GM23248 (cell line): Measurements from ENCODE around the gene SLIT3.

ENCODE experiments used
- EZH2 ChIP-seq: fragments of 200-600 bp; sonication (generic); IDR thresholded peaks from 2 replicates; pipeline ENCODE4 v1.6.1; 2018; ENCODE audit warnings: antibody characterized with exemption, mild to moderate bottlenecking; ENCODE audit not compliant: insufficient read depth, poor library complexity, severe bottlenecking
- EZH2phosphoT487 ChIP-seq: fragments of 200-600 bp; sonication (generic); IDR thresholded peaks from 2 replicates; pipeline ENCODE4 v1.6.1; 2018; ENCODE audit warnings: antibody characterized with exemption, moderate library complexity, mild to moderate bottlenecking, low read depth; ENCODE audit not compliant: insufficient read depth

GRCh38 chr5:168788786-168789185, 512.2 kb downstream of the SLIT3 start:
- TF ChIP-seq EZH2: no peak
- no peak for TF ChIP-seq EZH2phosphoT487
